Breast epithelium (tissue), 3 donors: ENCODE data around the gene CENPM.

ENCODE experiments used
- CTCF ChIP-seq, 3 donors: fragments of 450-650 bp; IDR thresholded peaks; one replicate each; pipeline ENCODE4 v1.5.1; 2016 to 2017; ENCODE audit warnings: antibody characterized with exemption in 3 of 3, mild to moderate bottlenecking in 3 of 3, moderate library complexity in 3 of 3
- POLR2A ChIP-seq: fragments of 450-650 bp; IDR thresholded peaks from one replicate; pipeline ENCODE4 v1.6.1; 2016; ENCODE audit warnings: antibody characterized with exemption, mild to moderate bottlenecking, moderate library complexity
- POLR2AphosphoS5 ChIP-seq, 3 donors: sonication (generic); formaldehyde crosslinking; IDR thresholded peaks; one replicate each; pipeline ENCODE4 v1.6.1; 2017; ENCODE audit warnings: antibody characterized with exemption in 3 of 3

GRCh38 chr22:41912338-41913039 is 34.5 kb downstream of the CENPM start:
- no peak for TF ChIP-seq CTCF (IDR thresholded peaks at IDR 0.05)
- TF ChIP-seq POLR2A = no peak
- TF ChIP-seq POLR2AphosphoS5 (IDR thresholded peaks at IDR 0.05) = no peak
